IMR-90 (cell line): ENCODE results near the gene AUTS2. TPM values are rescaled to one million over a fixed set of nuclear protein-coding genes. Genes with fewer than 3 reads are reported as not detected.

ENCODE experiments used
- ATAC-seq: fragments of 200-7000 bp; cut with Tn5 transposase; 2 replicates; pipeline ENCODE4 v1.9.1; 2020; ENCODE audit warnings: low read depth, mild to moderate bottlenecking, moderate library complexity
- BruUV-seq: library from RNA; stranded (reverse); fragments of 400-500 nt; replicated peaks from 2 replicates; lab custom pipeline; 2021; lab: Mats Ljungman, UMichigan
- CTCF ChIA-PET: fragments of 300-600 bp; formaldehyde crosslinking; extraction: SDS; loops from one replicate; lab custom pipeline; 2021; ENCODE audit warnings: antibody characterized with exemption; lab: Yijun Ruan, JAX
- POLR2A ChIA-PET: fragments of 300-600 bp; sonication (Branson Sonifier 250); formaldehyde crosslinking; loops from one replicate; lab custom pipeline; 2022; ENCODE audit warnings: antibody characterized with exemption; ENCODE audit not compliant: unreplicated experiment; lab: Charles Lee
- DNase-seq: peaks from one replicate; pipeline ENCODE4 v3.0.0; 2013
- H2AFZ ChIP-seq: replicated peaks from 2 replicates; pipeline ENCODE3; 2013; ENCODE audit warnings: low read length, mild to moderate bottlenecking; ENCODE audit not compliant: poor library complexity
- H2AK5ac ChIP-seq: 2 replicates; pipeline ENCODE4 v1.6.1; 2013; ENCODE audit warnings: low read depth, low read length, inconsistent platforms
- H2AK9ac ChIP-seq: replicated peaks from 2 replicates; pipeline ENCODE3; 2013; ENCODE audit warnings: mild to moderate bottlenecking, low read depth, low read length, moderate library complexity; ENCODE audit not compliant: poor library complexity
- H2BK120ac ChIP-seq: 2 replicates; pipeline ENCODE4 v1.6.1; 2013; ENCODE audit warnings: low read depth, low read length, inconsistent platforms
- H2BK15ac ChIP-seq: 3 replicates; pipeline ENCODE4 v1.6.1; 2013; ENCODE audit warnings: low read depth, low read length, inconsistent platforms
- H2BK20ac ChIP-seq: 2 replicates; pipeline ENCODE4 v1.6.1; 2013; ENCODE audit warnings: low read depth, mild to moderate bottlenecking, inconsistent platforms, low read length, moderate library complexity
- H2BK5ac ChIP-seq: 2 replicates; pipeline ENCODE4 v1.6.1; 2013; ENCODE audit warnings: mild to moderate bottlenecking, low read depth, low read length, inconsistent platforms; ENCODE audit not compliant: poor library complexity, severe bottlenecking
- H3K14ac ChIP-seq: replicated peaks from 2 replicates; pipeline ENCODE4 v1.6.1; 2013; ENCODE audit warnings: low read depth, low read length, inconsistent platforms
- H3K18ac ChIP-seq: 2 replicates; pipeline ENCODE4 v1.6.1; 2013; ENCODE audit warnings: low read depth, low read length, control low read depth
- H3K23ac ChIP-seq: 2 replicates; pipeline ENCODE4 v1.6.1; 2013; ENCODE audit warnings: low read depth, low read length, inconsistent platforms
- H3K27ac ChIP-seq: 2 replicates; pipeline ENCODE4 v1.5.1; 2013; ENCODE audit warnings: mild to moderate bottlenecking, control low read depth, low read length; ENCODE audit not compliant: insufficient read depth
- H3K27me3 ChIP-seq: 2 replicates; pipeline ENCODE4 v1.6.1; 2013; ENCODE audit warnings: low read length; ENCODE audit not compliant: control insufficient read depth, insufficient read depth
- H3K36me3 ChIP-seq: 2 replicates; pipeline ENCODE4 v1.6.1; 2013; ENCODE audit warnings: low read length, mixed read lengths; ENCODE audit not compliant: control insufficient read depth, insufficient read depth
- H3K4ac ChIP-seq: 2 replicates; pipeline ENCODE4 v1.6.1; 2013; ENCODE audit warnings: low read depth, low read length, inconsistent platforms
- H3K4me1 ChIP-seq: 2 replicates; pipeline ENCODE4 v1.6.1; 2013; ENCODE audit warnings: low read length, mixed read lengths; ENCODE audit not compliant: control insufficient read depth, insufficient read depth
- H3K4me2 ChIP-seq: 2 replicates; pipeline ENCODE4 v1.6.1; 2013; ENCODE audit warnings: low read depth, mild to moderate bottlenecking, control low read depth, low read length, moderate library complexity
- H3K4me3 ChIP-seq: 2 replicates; pipeline ENCODE4 v1.5.1; 2013; ENCODE audit warnings: low read depth, mild to moderate bottlenecking, control low read depth, low read length, moderate library complexity; ENCODE audit not compliant: insufficient read depth
- H3K56ac ChIP-seq: 2 replicates; pipeline ENCODE4 v1.6.1; 2013; ENCODE audit warnings: low read length, inconsistent platforms; ENCODE audit not compliant: insufficient read depth; ENCODE audit errors: extremely low read depth
- H3K79me1 ChIP-seq, 2 experiments: 2 replicates each; pipeline ENCODE4 v1.6.1; 2013; ENCODE audit warnings: low read length in 2 of 2, inconsistent platforms in 1 of 2, low read depth in 1 of 2
- H3K9ac ChIP-seq: 2 replicates; pipeline ENCODE4 v1.6.1; 2013; ENCODE audit warnings: low read depth, low read length, control low read depth
- H3K9me1 ChIP-seq: 2 replicates; pipeline ENCODE4 v1.6.1; 2013; ENCODE audit warnings: low read length, inconsistent platforms; ENCODE audit not compliant: insufficient read depth
- H3K9me3 ChIP-seq: 2 replicates; pipeline ENCODE4 v1.6.1; 2013; ENCODE audit warnings: low read length; ENCODE audit not compliant: control insufficient read depth, insufficient read depth
- H4K20me1 ChIP-seq: 2 replicates; pipeline ENCODE4 v1.6.1; 2013; ENCODE audit warnings: low read length, inconsistent platforms; ENCODE audit not compliant: insufficient read depth
- H4K5ac ChIP-seq: 2 replicates; pipeline ENCODE4 v1.6.1; 2013; ENCODE audit warnings: mild to moderate bottlenecking, low read depth, low read length, control low read depth
- H4K8ac ChIP-seq, 2 experiments: 2 replicates each; pipeline ENCODE4 v1.6.1; 2013; ENCODE audit warnings: low read depth in 2 of 2, low read length in 2 of 2, control low read depth in 1 of 2, inconsistent platforms in 1 of 2
- H4K91ac ChIP-seq: 2 replicates; pipeline ENCODE4 v1.6.1; 2013; ENCODE audit warnings: low read depth, low read length, inconsistent platforms; ENCODE audit not compliant: insufficient read depth
- BHLHE40 ChIP-seq: fragments of 150-350 bp; IDR thresholded peaks from 2 replicates; pipeline ENCODE4 v1.6.1; 2016; ENCODE audit warnings: mild to moderate bottlenecking, low read depth, low read length
- CEBPB ChIP-seq: IDR thresholded peaks from 2 replicates; pipeline ENCODE4 v1.6.1; 2012; ENCODE audit warnings: low read depth, low read length, improper control_type of control experiment
- CHD1 ChIP-seq: IDR thresholded peaks from 2 replicates; pipeline ENCODE4 v1.6.1; 2012; ENCODE audit warnings: low read depth, low read length, improper control_type of control experiment
- CTCF ChIP-seq: conservative IDR thresholded peaks from 2 replicates; pipeline ENCODE4 v1.5.1; 2012; ENCODE audit warnings: mild to moderate bottlenecking, low read depth, low read length, improper control_type of control experiment
- MXI1 ChIP-seq: IDR thresholded peaks from 2 replicates; pipeline ENCODE4 v1.6.1; 2012; ENCODE audit warnings: low read depth, mild to moderate bottlenecking, low read length, moderate library complexity, borderline replicate concordance
- RAD21 ChIP-seq: IDR thresholded peaks from 2 replicates; pipeline ENCODE4 v1.6.1; 2012; ENCODE audit warnings: low read length, improper control_type of control experiment
- WGBS, 2 experiments: methylation state at CpG; one replicate each; pipeline versions ENCODE4 v1.1.5 to v1.1.7; 2013; ENCODE audit warnings: missing lambda C conversion rate in 2 of 2; ENCODE audit not compliant: insufficient read length in 1 of 2; ENCODE audit errors: extremely low coverage in 2 of 2; 5-methylcytosine and 5-hydroxymethylcytosine counted together
- dilution Hi-C: fragments of 300-500 bp; cut with HindIII; formaldehyde crosslinking; loops from one replicate; pipeline ENCODE4 v1.14.3; 2018; ENCODE audit warnings: low sequenced_read_pairs; ENCODE audit not compliant: unreplicated experiment
- in situ Hi-C: fragments of 300-500 bp; cut with MboI; formaldehyde crosslinking; loops from 3 replicates; pipeline ENCODE4 v1.14.3; 2019; ENCODE audit warnings: low sequenced_read_pairs, inconsistent platforms, mixed read lengths
- intact Hi-C: fragments of 100-400 bp; cut with micrococcal nuclease; formaldehyde crosslinking; loops from 2 replicates; pipeline ENCODE4 v1.10.0; 2022
- polyA plus RNA-seq, 3 experiments: library from polyadenylated mRNA; depleted of rRNA; stranded (reverse); fragments of >200 nt; gene quantifications; 2 replicates each; pipeline ENCODE4 v1.2.3, GENCODE V29; 2012; ENCODE audit warnings: low replicate concordance in 1 of 3
- total RNA-seq: library from RNA; depleted of rRNA; stranded (reverse); fragments of >200 nt; gene quantifications from 2 replicates; pipeline ENCODE4 v1.2.3, GENCODE V29; 2012
- TF ChIP-seq, protein P1 (sequence below): fragments of 150-350 bp; IDR thresholded peaks from 2 replicates; pipeline ENCODE4 v1.6.1; 2016; ENCODE audit warnings: low read depth, mild to moderate bottlenecking, low read length, moderate library complexity, borderline replicate concordance

AUTS2 gene
- total and polyA plus RNA-seq, 2 of the 4 experiments (the other 2 are of a cell fraction), result 0.90 to 3.0 TPM

GRCh38 chr7:69911337-69911736 lies 313.1 kb downstream of the AUTS2 start:
- Histone ChIP-seq H2AK5ac (no peak overlapping the region), H2BK5ac (no peak overlapping the region), H3K14ac (no peak overlapping the region), H3K9me3 (peaks cover 4% of the 10 kb centered on the region; the same call in 1 of the 2 replicates), H2AFZ (no peak overlapping the region), H2AK9ac (no peak overlapping the region), H3K9ac (no peak overlapping the region), H4K20me1 (no peaks in the 10 kb centered on the region), H4K91ac (no peak overlapping the region), H3K56ac (no peak overlapping the region), H3K4me3 (no peak overlapping the region), H3K4me2 (no peak overlapping the region), H3K18ac (no peak overlapping the region), H3K23ac (no peak overlapping the region), H3K4me1 (no peaks in the 10 kb centered on the region), H4K8ac (no peak overlapping the region), H3K79me1 (no peaks in the 10 kb centered on the region), H3K9me1 (no peaks in the 10 kb centered on the region), H2BK15ac (no peak overlapping the region), H4K5ac (no peak overlapping the region), H3K27me3 (no peaks in the 10 kb centered on the region), H2BK20ac (no peak overlapping the region), H3K36me3 (no peaks in the 10 kb centered on the region), H3K27ac (no peak overlapping the region), H2BK120ac (no peak overlapping the region), H3K4ac (no peak overlapping the region)
- ATAC-seq (no peak), DNase-seq (no peak)
- in situ Hi-C loops, result no loop called here
- TF ChIP-seq MXI1 (no peak), CTCF (no peak), CEBPB (no peak), CHD1 (no peak), RAD21 (no peak), BHLHE40 (no peak)
- TF ChIP-seq, protein P1, sequence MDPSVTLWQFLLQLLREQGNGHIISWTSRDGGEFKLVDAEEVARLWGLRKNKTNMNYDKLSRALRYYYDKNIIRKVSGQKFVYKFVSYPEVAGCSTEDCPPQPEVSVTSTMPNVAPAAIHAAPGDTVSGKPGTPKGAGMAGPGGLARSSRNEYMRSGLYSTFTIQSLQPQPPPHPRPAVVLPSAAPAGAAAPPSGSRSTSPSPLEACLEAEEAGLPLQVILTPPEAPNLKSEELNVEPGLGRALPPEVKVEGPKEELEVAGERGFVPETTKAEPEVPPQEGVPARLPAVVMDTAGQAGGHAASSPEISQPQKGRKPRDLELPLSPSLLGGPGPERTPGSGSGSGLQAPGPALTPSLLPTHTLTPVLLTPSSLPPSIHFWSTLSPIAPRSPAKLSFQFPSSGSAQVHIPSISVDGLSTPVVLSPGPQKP, result no peak
- dilution Hi-C loops, result no loop called here
- intact Hi-C loops, result no loop called here
- CTCF ChIA-PET, result no interaction called here
- no CpG with 5 or more reads among the region's 8 CpGs for WGBS, 2 experiments
- POLR2A ChIA-PET, result no interaction called here
- no TSS peak for BruUV-seq
